Tracheal epithelial cell (primary cell): ENCODE results near the gene OR4E2. TPM values are rescaled to one million over a fixed set of nuclear protein-coding genes. Genes with fewer than 3 reads are reported as not detected.

ENCODE experiments used
- total RNA-seq: library from RNA; depleted of rRNA; stranded (reverse); fragments of >200 nt; gene quantifications from 2 replicates; pipeline ENCODE4 v1.2.1, GENCODE V29; 2014

The OR4E2 gene
- total RNA-seq: not detected in 2 replicates

DNA sequence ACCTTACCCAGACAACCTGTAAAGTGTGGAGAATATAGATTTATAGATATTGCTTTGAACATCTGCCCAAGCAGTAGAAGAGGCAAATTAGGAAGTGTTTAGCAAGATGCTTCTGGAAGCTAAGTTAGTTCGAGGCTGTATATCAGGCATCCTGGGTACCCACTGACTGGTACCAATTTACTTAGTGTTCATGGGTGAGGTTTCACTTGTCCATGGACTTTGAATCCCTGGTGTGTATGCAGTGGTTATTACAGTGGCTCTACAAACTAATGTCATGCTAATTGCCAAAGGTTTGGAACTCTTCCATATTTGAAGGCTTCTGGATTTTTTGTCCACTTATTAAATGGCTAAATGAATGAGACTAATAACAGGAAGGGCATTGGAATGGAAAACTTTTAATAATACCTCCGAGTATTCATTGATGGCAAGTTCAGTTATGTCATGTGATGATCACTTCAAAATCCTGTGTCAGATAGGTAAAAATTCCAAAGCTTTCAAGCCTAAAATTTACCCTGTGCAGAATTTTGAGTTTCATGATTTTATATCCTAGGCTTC lies at the start of gene OR4E2:
Gene OR4E2 (plus strand): TSS at position 505 of the 555 bp plus-strand sequence. CDS start 11,248 bp downstream, outside the sequence.

DNA sequence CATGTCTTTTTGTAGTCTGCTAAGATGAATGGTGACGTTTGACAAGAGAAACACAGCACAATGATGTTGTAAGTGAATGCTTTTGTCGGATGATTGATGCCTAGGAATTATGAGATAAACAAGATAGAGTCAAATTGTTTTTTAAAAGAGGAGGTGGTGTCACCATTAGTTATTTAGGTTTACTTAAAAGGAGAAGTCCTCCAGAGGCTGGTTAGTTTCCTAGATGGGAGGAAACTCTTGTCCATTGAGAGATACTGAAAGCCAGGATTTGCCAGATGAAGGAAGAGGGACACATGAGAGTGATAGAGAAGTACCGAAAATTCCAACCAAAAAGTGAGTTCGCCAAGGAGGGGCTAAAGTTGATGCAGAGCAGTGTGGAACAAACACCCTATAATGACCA lies 18.8 kb upstream of the OR4E2 start, which contains the start of gene OR10G2:
Gene OR10G2 (minus strand): TSS at position 101 of the 400 bp plus-strand sequence. CDS start 98 bp downstream, at position 3.

GRCh38 chr14:21673718-21674117 lies 20.1 kb downstream of the OR4E2 start, which contains the start of gene OR4E1:
TSS of gene OR4E1 (minus strand) at chr14:21673818. CDS start at chr14:21670935, 2,883 bp downstream.

Other genes with a start within 250 kb of the OR4E2 start
- 38.8 and 39.3 TPM in 2 replicates for gene CHD8, start 197.7 kb upstream of the OR4E2 start, total RNA-seq
- gene RAB2B, start 176.9 kb upstream of the OR4E2 start, total RNA-seq: 15.3 and 21.0 TPM in 2 replicates
- 22.2 and 25.1 TPM in 2 replicates for gene TOX4, start 176.6 kb upstream of the OR4E2 start, total RNA-seq
- gene METTL3, start 142.5 kb upstream of the OR4E2 start, total RNA-seq: 61.8 and 71.6 TPM in 2 replicates
- gene SALL2, start 127.5 kb upstream of the OR4E2 start, total RNA-seq: 0.85 and 1.2 TPM in 2 replicates
- not detected in 2 replicates for gene OR10G3, start 73.8 kb upstream of the OR4E2 start, total RNA-seq
- not detected in 2 replicates for gene OR10G2, start 18.9 kb upstream of the OR4E2 start, total RNA-seq
- gene OR4E1, start 20.0 kb downstream of the OR4E2 start, total RNA-seq: under 0.01 TPM in 1 of 2 replicates, not detected in the other